ENCODE results near the gene IL19. TPM values are rescaled to one million over a fixed set of nuclear protein-coding genes. Genes with fewer than 3 reads are reported as not detected.

The IL19 gene
- total and polyA plus RNA-seq, 2 donors from 2014 or later = 0.41 to 3.6 TPM

- no peak for DNase-seq
- no peaks in the 10 kb centered on the region for H3K9me3 ChIP-seq (ENCODE audit: control insufficient read depth in 2 of 3, insufficient read depth in 1 of 3, low read length in 3 of 3)
- H3K4me3 ChIP-seq (ENCODE audit: low read length in 3 of 3) = no peak overlapping the region
- H3K27ac ChIP-seq (ENCODE audit: low read depth in 2 of 2, low read length in 2 of 2) = no peak overlapping the region
- TF ChIP-seq CTCF (IDR thresholded peaks at IDR 0.05; ENCODE audit: borderline replicate concordance, extremely low read depth, insufficient read depth) = no peak
- no peaks in the 10 kb centered on the region for H3K27me3 ChIP-seq (ENCODE audit: control insufficient read depth, insufficient read depth, low read length)
- H3K9ac ChIP-seq (ENCODE audit: low read length in 3 of 3) = no peak overlapping the region
- no peaks in the 10 kb centered on the region for H3K36me3 ChIP-seq (ENCODE audit: control insufficient read depth in 2 of 3, insufficient read depth in 3 of 3, low read length in 3 of 3)
- peaks cover 0 to 4% (median 2%) of the 10 kb centered on the region in 3 donors for H3K4me1 ChIP-seq (ENCODE audit: control insufficient read depth in 2 of 3, insufficient read depth in 2 of 3, low read depth in 1 of 3, low read length in 3 of 3)
- intact Hi-C loops (cut with DNase I) = no loop called here
- FAIRE-seq = no peak
Observed at GRCh38 chr1:206891412-206891811, 120.8 kb downstream of the IL19 start.

Other genes with a start within 250 kb of the IL19 start
- 45.1 TPM for gene EIF2D, start 158.3 kb upstream of the IL19 start, total RNA-seq
- 44.5 TPM for gene EIF2D, start 158.3 kb upstream of the IL19 start, polyA plus RNA-seq (ENCODE audit: insufficient read depth, low read depth, low replicate concordance)
- gene DYRK3, start 135.2 kb upstream of the IL19 start, total RNA-seq = 12.7 TPM
- 3.5 TPM for gene DYRK3, start 135.2 kb upstream of the IL19 start, polyA plus RNA-seq (ENCODE audit: insufficient read depth, low read depth, low replicate concordance)
- 113 TPM for gene MAPKAPK2, start 85.9 kb upstream of the IL19 start, total RNA-seq
- 84.5 TPM for gene MAPKAPK2, start 85.9 kb upstream of the IL19 start, polyA plus RNA-seq (ENCODE audit: insufficient read depth, low read depth, low replicate concordance)
- 2.5 TPM for gene IL10, start 1.7 kb downstream of the IL19 start, total RNA-seq
- 0.49 TPM for gene IL10, start 1.7 kb downstream of the IL19 start, polyA plus RNA-seq (ENCODE audit: insufficient read depth, low read depth, low replicate concordance)
- not detected for gene IL20, start 94.8 kb downstream of the IL19 start, total RNA-seq
- not detected for gene IL20, start 94.8 kb downstream of the IL19 start, polyA plus RNA-seq (ENCODE audit: insufficient read depth, low read depth, low replicate concordance)
- gene IL24, start 126.7 kb downstream of the IL19 start, total RNA-seq = not detected
- gene IL24, start 126.7 kb downstream of the IL19 start, polyA plus RNA-seq (ENCODE audit: insufficient read depth, low read depth, low replicate concordance) = not detected
- gene FCMR, start 151.2 kb downstream of the IL19 start, total RNA-seq = 16.7 TPM
- gene FCMR, start 151.2 kb downstream of the IL19 start, polyA plus RNA-seq (ENCODE audit: insufficient read depth, low read depth, low replicate concordance) = 1.3 TPM
- 841 TPM for gene PIGR, start 175.7 kb downstream of the IL19 start, total RNA-seq
- gene PIGR, start 175.7 kb downstream of the IL19 start, polyA plus RNA-seq (ENCODE audit: insufficient read depth, low read depth, low replicate concordance) = 187 TPM
- gene FCAMR, start 199.7 kb downstream of the IL19 start, total RNA-seq = 1.8 TPM
- 34.6 TPM for gene FCAMR, start 199.7 kb downstream of the IL19 start, polyA plus RNA-seq (ENCODE audit: insufficient read depth, low read depth, low replicate concordance)